GM06990 (cell line): ENCODE data around the gene EPHA6.

ENCODE experiments used
- DNase-seq: peaks from one replicate; pipeline ENCODE4 v3.0.0-alpha.2; 2011; ENCODE audit not compliant: insufficient read length; ENCODE audit errors: extremely low read depth
- H3K27me3 ChIP-seq: replicated peaks from 2 replicates; pipeline ENCODE4 v1.6.0; 2011; ENCODE audit warnings: low read length; ENCODE audit not compliant: control insufficient read depth, insufficient read depth
- H3K36me3 ChIP-seq: 2 replicates; pipeline ENCODE4 v1.5.1; 2011; ENCODE audit warnings: low read length; ENCODE audit not compliant: control insufficient read depth, insufficient read depth
- H3K4me3 ChIP-seq: replicated peaks from 2 replicates; pipeline ENCODE4 v1.5.1; 2011; ENCODE audit warnings: low read depth, mild to moderate bottlenecking, control low read depth, low read length
- CTCF ChIP-seq: IDR thresholded peaks from 2 replicates; pipeline ENCODE4 v1.5.1; 2011; ENCODE audit warnings: low read length, control low read depth, mild to moderate bottlenecking, inconsistent platforms; ENCODE audit not compliant: insufficient read depth, poor library complexity, severe bottlenecking

EPHA6 gene

GRCh38 chr3:97037294-97037943 lies 223.0 kb downstream of the EPHA6 start:
- TF ChIP-seq CTCF = no peak
- no peak for DNase-seq
- H3K4me3 ChIP-seq = no peak overlapping the region
- no peaks in the 10 kb centered on the region for H3K27me3 ChIP-seq
- H3K36me3 ChIP-seq = no peaks in the 10 kb centered on the region

GRCh38 chr3:97043411-97043810 lies 229.0 kb downstream of the EPHA6 start:
- Histone ChIP-seq H3K36me3 (no peaks in the 10 kb centered on the region), H3K27me3 (no peaks in the 10 kb centered on the region), H3K4me3 (no peak overlapping the region)
- no peak for TF ChIP-seq CTCF
- no peak for DNase-seq

GRCh38 chr3:97057365-97057764 lies 243.0 kb downstream of the EPHA6 start:
- Histone ChIP-seq H3K4me3 (no peak overlapping the region), H3K36me3 (no peaks in the 10 kb centered on the region), H3K27me3 (no peaks in the 10 kb centered on the region)
- no peak for TF ChIP-seq CTCF
- no peak for DNase-seq

- no peaks in the 10 kb centered on the region for H3K36me3 ChIP-seq
- H3K27me3 ChIP-seq = no peaks in the 10 kb centered on the region
- TF ChIP-seq CTCF = no peak
- DNase-seq = no peak
- no peak overlapping the region for H3K4me3 ChIP-seq
Measured at GRCh38 chr3:97059168-97059567, 244.8 kb downstream of the EPHA6 start.

- no peak for TF ChIP-seq CTCF
- DNase-seq = no peak
- Histone ChIP-seq H3K36me3 (no peaks in the 10 kb centered on the region), H3K4me3 (no peak overlapping the region), H3K27me3 (no peaks in the 10 kb centered on the region)
Measured at GRCh38 chr3:97066531-97066930, 252.1 kb downstream of the EPHA6 start.

GRCh38 chr3:97070302-97070701 lies 255.9 kb downstream of the EPHA6 start:
- DNase-seq = no peak
- no peak overlapping the region for H3K4me3 ChIP-seq
- no peaks in the 10 kb centered on the region for H3K36me3 ChIP-seq
- H3K27me3 ChIP-seq = no peaks in the 10 kb centered on the region
- no peak for TF ChIP-seq CTCF
